Measurements from ENCODE around the gene NPVF.
A peak's percentile ranks its signal among the peaks of the same experiment; 100 is the strongest.

Gene NPVF

GRCh38 chr7:25223206-25223605 lies 5.1 kb downstream of the NPVF start:
- DNase-seq = no peak

DNA sequence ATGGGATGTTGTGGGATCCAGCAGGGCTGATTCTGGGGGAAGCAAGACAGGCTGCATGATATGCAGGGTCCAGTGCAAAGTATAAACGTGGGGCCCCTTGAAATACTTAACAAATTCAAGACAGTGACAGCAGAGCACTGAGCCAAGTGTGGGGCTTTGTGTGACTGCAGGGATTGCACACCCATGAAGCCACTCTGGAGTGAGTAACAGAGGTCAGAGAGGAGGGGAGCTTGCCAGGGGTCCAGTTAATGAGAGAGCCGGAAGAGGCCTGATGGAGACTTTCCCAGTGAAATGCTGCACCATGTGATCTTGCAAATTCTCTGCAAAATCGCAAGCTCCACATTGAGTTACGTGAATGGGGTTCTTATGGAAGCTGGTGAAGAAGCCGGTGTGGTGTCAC lies 5.6 kb downstream of the NPVF start:
- DNase-seq = no peak

GRCh38 chr7:25221009-25221408 lies 7.3 kb downstream of the NPVF start:
- DNase-seq = no peak

- DNase-seq = no peak
Measured at GRCh38 chr7:25218191-25218590, 10.1 kb downstream of the NPVF start.

DNA sequence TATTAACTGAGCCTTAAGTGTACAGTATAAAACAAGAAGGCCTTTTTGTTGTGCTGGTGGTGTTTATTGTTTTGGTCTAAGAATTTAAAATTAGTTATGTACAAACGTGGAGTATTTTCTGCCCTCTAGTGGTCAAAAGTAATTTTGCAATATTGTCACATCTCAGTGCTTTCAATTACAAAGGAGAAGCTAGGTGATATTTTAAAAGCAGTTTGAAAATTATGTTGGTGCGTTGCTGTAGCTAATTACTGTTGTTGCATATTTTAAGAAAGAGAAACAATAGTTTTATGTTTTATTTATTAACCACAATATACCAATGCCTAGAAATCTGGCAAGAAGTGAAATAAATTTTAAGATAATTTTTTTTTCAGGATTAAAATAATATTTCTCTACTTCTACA lies 11.4 kb downstream of the NPVF start:
- DNase-seq = peak; percentile 28

- no peak for DNase-seq
Measured at GRCh38 chr7:25215694-25216335, 12.5 kb downstream of the NPVF start.

- DNase-seq = no peak
Measured at GRCh38 chr7:25208525-25209221, 19.6 kb downstream of the NPVF start.

DNA sequence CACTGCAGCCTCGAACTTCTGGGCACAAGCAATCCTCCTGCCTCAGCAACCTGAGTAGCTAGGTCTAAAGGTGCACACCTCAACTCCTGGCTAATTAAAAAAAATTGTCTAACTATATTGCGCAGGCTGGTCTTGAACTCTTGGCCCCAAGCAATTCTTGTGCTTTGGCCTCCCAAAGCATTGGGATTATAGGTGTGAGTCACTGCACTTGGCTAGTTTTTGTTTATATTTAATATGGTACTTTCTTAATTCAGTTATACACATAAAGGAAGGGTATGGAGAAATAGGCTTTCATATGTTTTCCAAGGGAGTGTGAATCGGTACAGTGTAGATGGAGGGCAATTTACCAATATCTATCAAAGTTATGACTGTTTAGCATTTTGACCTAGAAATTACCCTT lies 20.4 kb downstream of the NPVF start:
- DNase-seq = no peak

DNA sequence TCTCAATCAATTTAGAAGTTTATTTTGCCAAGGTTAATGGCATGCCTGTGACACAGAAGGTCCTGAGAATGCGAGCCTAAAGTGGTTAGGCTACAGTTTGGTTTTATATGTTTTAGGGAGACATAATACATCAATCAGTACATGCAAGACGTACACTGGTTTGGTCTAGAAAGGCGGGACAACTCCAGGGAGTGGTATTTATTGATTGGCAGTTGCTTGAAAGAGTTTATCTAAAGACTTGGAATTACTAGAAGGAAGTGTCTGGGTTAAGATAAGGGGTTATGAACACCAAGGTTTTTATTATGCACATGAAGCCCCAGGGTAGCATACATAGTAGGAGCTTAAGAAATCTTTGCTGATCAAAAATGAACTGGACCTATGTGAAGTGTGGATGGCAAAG lies 21.5 kb downstream of the NPVF start:
- DNase-seq = no peak

GRCh38 chr7:25196132-25196896 lies 32.0 kb downstream of the NPVF start:
- DNase-seq = no peak

DNA sequence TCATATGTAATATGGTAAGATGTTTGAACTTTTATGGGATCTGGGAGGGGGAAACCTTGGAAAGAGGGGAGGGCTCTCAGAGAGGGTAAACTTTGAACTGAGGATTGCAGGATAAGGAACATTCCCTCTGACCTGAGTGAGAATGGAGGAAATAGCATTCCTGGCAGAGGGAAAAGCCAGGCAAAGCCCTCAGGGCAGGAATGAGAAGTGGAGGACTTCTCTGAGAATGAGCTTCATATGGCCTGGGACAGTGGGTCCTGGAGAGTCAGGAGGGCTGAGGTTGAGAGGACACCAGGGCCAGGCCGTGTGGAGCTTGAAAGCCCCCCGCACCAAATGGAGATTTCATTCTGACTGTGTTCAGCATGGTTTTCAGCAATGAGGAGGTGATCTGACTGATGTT lies 34.2 kb downstream of the NPVF start:
- DNase-seq = no peak

GRCh38 chr7:25192043-25192442 lies 36.2 kb downstream of the NPVF start:
- no peak for DNase-seq

GRCh38 chr7:25189197-25189596 lies 39.1 kb downstream of the NPVF start:
- DNase-seq = no peak

GRCh38 chr7:25187932-25188331 lies 40.4 kb downstream of the NPVF start:
- DNase-seq = no peak

- no peak for DNase-seq
Measured at GRCh38 chr7:25186436-25186835, 41.9 kb downstream of the NPVF start.

DNA sequence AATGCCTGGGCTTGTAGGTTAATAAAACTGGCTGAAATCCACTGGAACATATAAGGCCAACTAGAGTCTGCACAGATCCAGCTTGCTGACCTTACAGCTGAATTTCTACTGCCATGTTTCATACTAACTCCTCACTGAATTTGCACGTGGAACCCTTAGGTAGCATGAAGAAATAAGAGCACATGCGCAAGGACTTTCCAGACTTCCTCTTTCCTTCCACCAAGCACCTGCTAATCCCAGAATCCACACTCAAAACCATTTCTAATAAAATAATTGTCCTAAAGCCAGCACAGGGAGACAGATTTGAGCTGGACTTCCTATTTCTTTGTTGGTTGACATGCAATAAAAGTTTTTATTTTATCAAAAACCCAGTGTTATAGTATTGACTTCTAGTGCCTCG lies 46.8 kb downstream of the NPVF start:
- no peak for DNase-seq

DNA sequence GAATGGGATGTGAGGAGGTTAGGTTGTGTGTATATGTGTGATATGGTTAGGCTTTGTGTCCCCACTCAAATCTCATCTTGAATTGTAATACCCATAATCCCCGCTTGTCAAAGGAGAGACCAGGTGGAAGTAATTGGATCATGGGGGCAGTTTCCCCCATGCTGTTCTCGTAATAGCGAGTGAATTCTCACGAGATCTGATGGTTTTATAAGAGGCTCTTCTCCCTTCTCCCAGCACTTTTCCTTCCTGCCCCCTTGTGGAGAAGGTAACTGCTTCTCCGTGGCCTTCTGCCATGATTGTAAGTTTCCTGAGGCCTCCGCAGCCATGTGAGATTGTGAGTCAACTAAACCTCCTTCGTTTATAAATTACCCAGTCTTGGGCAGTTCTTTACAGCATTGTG lies 47.3 kb downstream of the NPVF start:
- DNase-seq = no peak

DNA sequence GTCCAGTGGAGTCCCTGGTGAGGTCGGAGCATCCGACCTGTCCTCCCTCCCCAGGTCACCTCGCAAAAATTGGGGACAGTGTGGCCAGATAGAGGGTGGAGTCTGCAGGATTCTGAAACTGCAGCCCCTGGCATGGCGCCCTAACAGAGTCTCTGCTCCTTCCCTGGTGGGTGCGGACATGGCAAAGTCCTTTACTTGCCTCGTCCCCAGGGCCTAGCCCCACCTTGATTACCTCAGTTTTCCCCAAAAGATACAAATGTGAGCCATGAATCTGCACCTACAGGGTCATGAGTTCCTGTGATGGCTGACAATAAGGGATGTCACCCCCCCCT lies 47.7 kb downstream of the NPVF start:
- DNase-seq = no peak

DNA sequence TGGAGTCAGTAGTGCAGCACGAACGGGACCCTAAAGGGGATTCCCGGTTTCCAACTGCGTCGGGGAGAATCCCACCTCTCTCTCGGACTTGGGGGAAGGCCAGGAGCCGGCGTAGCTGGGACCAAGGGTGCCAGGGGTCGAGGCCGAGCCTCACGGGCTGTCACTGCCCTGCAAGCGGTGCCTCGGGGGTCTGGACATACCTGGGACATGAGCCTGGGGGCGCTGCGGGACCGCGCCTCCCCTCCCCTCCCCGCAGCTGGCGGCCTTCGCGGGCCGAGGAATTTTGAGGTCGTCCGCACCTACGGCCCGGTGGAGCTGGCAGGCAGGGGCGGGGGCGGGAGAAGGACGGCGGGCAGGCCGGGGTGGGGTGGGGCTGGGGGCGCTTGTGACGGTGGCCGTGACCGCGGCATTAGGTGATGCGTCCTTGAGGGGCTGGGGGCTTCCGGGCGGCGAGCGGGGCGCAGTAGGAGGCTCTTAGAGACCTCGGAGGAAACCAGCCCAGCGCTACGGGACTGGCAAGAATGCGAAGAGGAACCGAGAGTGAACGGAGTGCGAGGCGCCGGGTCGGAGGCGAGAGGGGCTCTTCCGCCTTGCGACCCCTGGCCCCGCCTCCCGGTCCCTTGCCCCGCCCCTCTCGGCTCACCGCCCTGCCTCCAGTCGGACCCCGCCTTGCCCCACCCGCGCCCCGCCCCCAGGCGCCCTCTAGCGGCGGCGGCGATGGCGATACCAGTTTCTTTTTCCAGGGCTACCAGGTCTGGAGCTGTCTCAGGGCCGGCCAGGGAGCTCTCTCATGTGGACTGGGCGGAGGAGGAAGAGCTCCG lies 48.3 kb downstream of the NPVF start:
- DNase-seq = peak; percentile 92

- no peak for DNase-seq
Measured at GRCh38 chr7:25179325-25179724, 49.0 kb downstream of the NPVF start.

All from retina (tissue), 1 donor.